ENCODE data around the gene MIS12. TPM values are rescaled to one million over a fixed set of nuclear protein-coding genes. Genes with fewer than 3 reads are reported as not detected.

Gene MIS12
- total and polyA plus RNA-seq, 9 of the 15 experiments (the other 6 are each of a cell fraction or from before 2014, with no cell fraction given), result 13.5 to 31.9 (median 25.5) TPM

DNA sequence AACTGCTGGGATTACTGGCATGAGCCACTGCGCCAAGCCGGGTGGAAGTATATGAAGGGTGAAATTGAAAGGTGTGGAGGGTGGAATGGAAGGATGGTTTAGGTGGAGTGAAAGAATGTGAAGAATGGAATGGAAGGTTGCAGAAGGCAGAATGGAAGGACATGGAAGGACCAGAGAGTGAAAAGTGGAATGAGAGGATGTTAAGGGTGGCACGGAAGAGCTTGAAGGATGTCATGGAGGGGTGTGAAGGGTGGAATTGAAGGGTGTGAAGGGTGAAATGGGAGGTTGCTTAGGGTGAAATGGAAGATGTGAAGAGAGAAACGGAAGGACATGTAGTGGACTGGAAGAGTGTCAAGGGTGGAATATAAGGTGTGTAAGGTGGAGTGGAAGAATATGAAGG, 16.2 kb downstream of the MIS12 start:
- Histone ChIP-seq H3K9me1 (ENCODE audit: control insufficient read depth, insufficient read depth, low read length) (no peaks in the 10 kb centered on the region), H3K4me2 (ENCODE audit: insufficient read depth, low read length) (no peak overlapping the region), H3K27me3 (ENCODE audit: control insufficient read depth in 2 of 2, insufficient read depth in 2 of 2, low read length in 2 of 2) (no peaks in the 10 kb centered on the region), H3K9ac (ENCODE audit: insufficient read depth in 1 of 2, low read depth in 2 of 2, low read length in 2 of 2) (no peak overlapping the region), H3K9me3 (replicated peaks; ENCODE audit: control insufficient read depth, insufficient read depth, low read depth, low read length) (no peaks in the 10 kb centered on the region), H3K4me1 (replicated peaks in 1 of 2; ENCODE audit: control insufficient read depth in 2 of 2, insufficient read depth in 2 of 2, low read length in 2 of 2) (no peaks in the 10 kb centered on the region), H3K27ac (ENCODE audit: extremely low read depth, low read depth, low read length) (no peak overlapping the region), H3K79me2 (ENCODE audit: control insufficient read depth, insufficient read depth, low read length) (no peaks in the 10 kb centered on the region), H4K20me1 (replicated peaks; ENCODE audit: control insufficient read depth, insufficient read depth, low read length) (no peaks in the 10 kb centered on the region), H3K4me3 (no peak overlapping the region), H3K36me3 (ENCODE audit: control insufficient read depth, insufficient read depth, low read length) (peaks cover 14% of the 10 kb centered on the region; the same call in 2 of the 3 replicates), H2AFZ (ENCODE audit: low read depth, low read length) (no peak overlapping the region)
- TF ChIP-seq POLR2B (IDR thresholded peaks at IDR 0.05; ENCODE audit: low read depth, partially characterized antibody) (peak; percentile 36), SUPT5H (IDR thresholded peaks at IDR 0.05) (0 out of 2 replicates have a peak, but pooled peaks have one; percentile 39), ZNF23 (CRISPR knock-in tag; IDR thresholded peaks at IDR 0.05) (no peak), DEAF1 (CRISPR knock-in tag; IDR thresholded peaks at IDR 0.05) (no peak), POLR2A (conservative IDR thresholded peaks at IDR 0.05) (0 out of 2 replicates have a peak, but pooled peaks have one; percentile 22)
- WGBS (ENCODE audit: insufficient coverage, low coverage, missing lambda C conversion rate), result 83% methylated on average over 3 of the region's 4 CpGs
- FAIRE-seq, result no peak
- CTCF ChIA-PET (ENCODE audit: low intra/inter-chr PET ratio), result no interaction called here
- intact Hi-C loops (cut with micrococcal nuclease) (no loop called here), in situ Hi-C loops (cut with MboI) (no loop called here)
- no TSS peak for BruUV-seq (replicated peaks)
- DNase-seq (ENCODE audit: extremely low read depth in 1 of 4, low spot score in 3 of 4), result no peak
- ATAC-seq, result no peak
- POLR2A ChIA-PET, result interaction anchor here (1.2 kb wide), 1 partner anchor 12 kb away, joined by 3 read pairs; no protein-coding TSS in a partner anchor

DNA sequence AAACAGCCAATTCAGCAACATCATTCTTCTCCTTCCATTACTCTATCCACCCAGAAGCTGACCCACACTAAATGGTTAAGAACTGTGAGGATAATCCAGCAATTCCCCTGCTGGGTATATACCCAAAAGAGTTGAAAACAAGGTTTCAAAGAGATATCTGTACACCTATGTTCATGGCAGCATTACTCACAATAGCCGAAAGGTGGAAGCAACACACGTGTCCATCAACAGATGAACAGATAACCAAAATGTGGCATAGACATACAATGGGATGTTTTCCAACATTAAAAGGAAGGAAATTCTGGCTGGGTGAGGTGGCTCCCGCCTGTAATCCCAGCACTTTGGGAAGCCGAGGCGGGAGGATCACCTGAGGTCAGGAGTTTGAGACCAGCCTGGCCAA, 19.9 kb downstream of the MIS12 start:
- Histone ChIP-seq H3K9me3 (replicated peaks; ENCODE audit: control insufficient read depth, insufficient read depth, low read depth, low read length) (no peaks in the 10 kb centered on the region), H3K36me3 (ENCODE audit: control insufficient read depth, insufficient read depth, low read length) (peaks cover 14% of the 10 kb centered on the region; the same call in 2 of the 3 replicates), H3K27ac (ENCODE audit: extremely low read depth, low read depth, low read length) (no peak overlapping the region), H3K4me3 (no peak overlapping the region), H4K20me1 (replicated peaks; ENCODE audit: control insufficient read depth, insufficient read depth, low read length) (no peaks in the 10 kb centered on the region), H3K27me3 (ENCODE audit: control insufficient read depth in 2 of 2, insufficient read depth in 2 of 2, low read length in 2 of 2) (no peaks in the 10 kb centered on the region), H3K79me2 (ENCODE audit: control insufficient read depth, insufficient read depth, low read length) (no peaks in the 10 kb centered on the region), H3K9me1 (ENCODE audit: control insufficient read depth, insufficient read depth, low read length) (no peaks in the 10 kb centered on the region), H3K4me2 (ENCODE audit: insufficient read depth, low read length) (no peak overlapping the region), H3K4me1 (replicated peaks in 1 of 2; ENCODE audit: control insufficient read depth in 2 of 2, insufficient read depth in 2 of 2, low read length in 2 of 2) (peaks cover 0 to 2% of the 10 kb centered on the region in 2 experiments; a peak in 1 of 5 replicates), H2AFZ (ENCODE audit: low read depth, low read length) (no peak overlapping the region), H3K9ac (ENCODE audit: insufficient read depth in 1 of 2, low read depth in 2 of 2, low read length in 2 of 2) (no peak overlapping the region)
- FAIRE-seq (no peak), DNase-seq (ENCODE audit: extremely low read depth in 1 of 4, low spot score in 3 of 4) (no peak), ATAC-seq (no peak)
- ChIA-PET POLR2A (interaction anchor here (0.8 kb wide), 1 partner anchor 611 kb away, joined by 3 read pairs; no protein-coding TSS in a partner anchor), CTCF (ENCODE audit: low intra/inter-chr PET ratio) (no interaction called here)
- intact Hi-C loops (cut with micrococcal nuclease) (no loop called here), in situ Hi-C loops (cut with MboI) (no loop called here)
- no TSS peak for BruUV-seq (replicated peaks)
- no CpG with 5 or more reads among the region's 5 CpGs for WGBS (ENCODE audit: insufficient coverage, low coverage, missing lambda C conversion rate)
- TF ChIP-seq ZNF583 (CRISPR knock-in tag; IDR thresholded peaks at IDR 0.05) (no peak), POLR2AphosphoS5 (IDR thresholded peaks at IDR 0.05; ENCODE audit: control insufficient read depth, insufficient read depth, low read depth, low read length) (no peak), KAT7 (CRISPR knock-in tag; IDR thresholded peaks at IDR 0.05; ENCODE audit: borderline replicate concordance) (no peak), FOXJ3 (CRISPR knock-in tag; IDR thresholded peaks at IDR 0.05) (no peak), HSF4 (CRISPR knock-in tag; IDR thresholded peaks at IDR 0.05; ENCODE audit: borderline replicate concordance) (no peak), LEF1 (IDR thresholded peaks at IDR 0.05) (no peak), ZFPM2 (CRISPR knock-in tag; IDR thresholded peaks at IDR 0.05) (no peak), FOXP1 (CRISPR knock-in tag; IDR thresholded peaks at IDR 0.05) (no peak), ZC3H11A (IDR thresholded peaks at IDR 0.05; ENCODE audit: low read depth, low read length) (no peak), E2F5 (CRISPR knock-in tag; IDR thresholded peaks at IDR 0.05) (no peak), ZNF263 (CRISPR knock-in tag; IDR thresholded peaks at IDR 0.05; ENCODE audit: borderline replicate concordance) (no peak), PTRF (tag; IDR thresholded peaks at IDR 0.05) (no peak), ZNF77 (CRISPR knock-in tag; IDR thresholded peaks at IDR 0.05) (no peak)

Measured in K562 (cell line).